WTC11 (cell line): Measurements from ENCODE around the gene MASP1.

ENCODE experiments used
- CTCF ChIP-seq: fragments of 200-600 bp; IDR thresholded peaks from 2 replicates; pipeline ENCODE4 v1.8.0; 2022; ENCODE audit warnings: antibody characterized with exemption
- ETV6 ChIP-seq: sonication (generic); formaldehyde crosslinking; IDR thresholded peaks from 2 replicates; pipeline ENCODE4 v1.8.1; 2022; ENCODE audit warnings: mild to moderate bottlenecking, missing genetic modification reagents

DNA sequence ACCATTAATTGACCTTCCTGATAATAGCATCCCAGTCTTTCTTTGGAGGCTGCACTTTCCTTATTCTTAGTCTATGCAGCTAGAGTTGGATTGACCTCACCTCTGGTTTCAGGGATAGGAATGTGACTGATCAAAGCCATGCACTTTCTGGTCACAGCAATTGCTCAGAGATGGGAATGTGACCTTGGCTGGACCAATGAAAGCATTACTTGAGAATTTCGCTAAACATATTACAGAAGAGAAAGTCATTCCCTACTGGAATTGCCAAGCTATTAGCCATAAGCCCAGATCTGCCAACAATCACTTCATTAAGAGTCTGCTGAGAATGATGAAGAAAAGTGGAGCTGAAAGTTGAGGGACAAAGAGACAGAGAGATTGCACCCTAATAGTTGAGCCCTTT lies 61.5 kb downstream of the MASP1 start:
- TF ChIP-seq CTCF (no peak), ETV6 (no peak)
